Peyer's patch (tissue), 4 donors: ENCODE data around the gene CPNE6.

ENCODE experiments used
- CTCF ChIP-seq, 6 experiments: fragments of 450-650 bp in 4 of 6; fragments of 200-600 bp in 2 of 6; sonication (generic) in 1 of 6; IDR thresholded peaks; one replicate each; pipeline ENCODE4 v1.5.1; 2017 to 2019; ENCODE audit warnings: antibody characterized with exemption in 6 of 6, mild to moderate bottlenecking in 3 of 6, moderate library complexity in 1 of 6
- POLR2A ChIP-seq, 2 donors: fragments of 450-650 bp; IDR thresholded peaks; one replicate each; pipeline ENCODE4 v1.5.1; 2017; ENCODE audit warnings: antibody characterized with exemption in 2 of 2, mild to moderate bottlenecking in 2 of 2, moderate library complexity in 2 of 2

- TF ChIP-seq CTCF (IDR thresholded peaks at IDR 0.05) (no peak), POLR2A (IDR thresholded peaks at IDR 0.05) (no peak)
These were observed 30.7 kb upstream of the CPNE6 start for GRCh38 chr14:24040692-24041091.
